Measurements from ENCODE around the gene UBE4A. TPM values are rescaled to one million over a fixed set of nuclear protein-coding genes. Genes with fewer than 3 reads are reported as not detected.
A peak's percentile ranks its signal among the peaks of the same experiment; 100 is the strongest.
"Not testable (repeated sequence)": the region's sequence is repeated elsewhere in the genome, so short reads cannot be mapped to it uniquely, and the experiment has no call there.

UBE4A gene
- total and polyA plus RNA-seq, 2 experiments from 2014 or later: 11.8 to 42.2 TPM

DNA sequence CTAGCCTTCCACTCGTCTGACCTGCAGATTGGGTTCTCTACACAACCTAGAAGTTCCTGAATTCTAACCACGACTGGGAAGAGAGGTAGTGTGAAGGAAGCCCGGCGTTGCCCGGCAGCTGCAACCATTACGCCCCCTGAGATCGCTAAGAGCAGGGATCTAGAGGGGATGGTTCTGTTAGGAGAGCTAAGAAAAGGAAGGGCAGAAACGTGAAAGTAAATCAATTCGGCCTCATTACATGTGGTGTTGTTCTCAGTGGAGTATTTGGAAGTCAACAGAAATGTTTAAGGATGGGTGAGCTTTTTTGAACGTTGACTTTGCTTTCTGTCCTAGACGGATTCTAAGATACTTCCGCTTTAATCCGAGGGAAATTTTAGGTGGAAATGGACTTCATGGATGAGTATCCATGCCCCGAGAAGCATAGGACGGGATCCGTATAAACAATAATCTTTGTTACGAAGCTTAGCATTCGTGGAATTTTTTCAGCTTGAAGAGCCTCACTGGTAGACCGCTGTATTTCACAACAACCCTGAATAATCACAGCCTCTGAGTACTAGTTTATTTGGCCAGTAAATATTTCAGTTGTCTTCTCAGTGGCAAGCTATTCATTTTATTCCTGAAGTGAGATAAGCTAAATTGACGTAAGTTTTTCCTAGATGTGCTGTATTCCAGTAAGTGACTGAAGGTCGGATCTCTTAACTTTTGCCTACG, 42.6 kb downstream of the UBE4A start:
- peak overlapping the region; percentile 28; the same call in 1 of the 2 replicates for H2AFZ ChIP-seq
- H3K9me2 ChIP-seq (ENCODE audit: insufficient read depth): no peaks in the 10 kb centered on the region
- Mint-ChIP-seq H3K36me3 (ENCODE audit: low read depth) (peaks cover 11% of the 10 kb centered on the region), H3K9me3 (no peaks in the 10 kb centered on the region), H3K4me3 (peak overlapping the region; percentile 98), H3K27ac (peak overlapping the region; percentile 99), H3K27me3 (ENCODE audit: insufficient read depth, low read depth, poor library complexity) (peaks cover 5% of the 10 kb centered on the region), H3K4me1 (peaks cover 13% of the 10 kb centered on the region; the same call in 2 of the 3 replicates)
- peaks cover 56% of the 10 kb centered on the region for H3K79me2 ChIP-seq (replicated peaks; ENCODE audit: insufficient read depth)
- H3K27me3 ChIP-seq (ENCODE audit: insufficient read depth): no peaks in the 10 kb centered on the region
- peak; percentile 22 for DNase-seq (ENCODE audit: low spot score)
- TF ChIP-seq, protein P1, sequence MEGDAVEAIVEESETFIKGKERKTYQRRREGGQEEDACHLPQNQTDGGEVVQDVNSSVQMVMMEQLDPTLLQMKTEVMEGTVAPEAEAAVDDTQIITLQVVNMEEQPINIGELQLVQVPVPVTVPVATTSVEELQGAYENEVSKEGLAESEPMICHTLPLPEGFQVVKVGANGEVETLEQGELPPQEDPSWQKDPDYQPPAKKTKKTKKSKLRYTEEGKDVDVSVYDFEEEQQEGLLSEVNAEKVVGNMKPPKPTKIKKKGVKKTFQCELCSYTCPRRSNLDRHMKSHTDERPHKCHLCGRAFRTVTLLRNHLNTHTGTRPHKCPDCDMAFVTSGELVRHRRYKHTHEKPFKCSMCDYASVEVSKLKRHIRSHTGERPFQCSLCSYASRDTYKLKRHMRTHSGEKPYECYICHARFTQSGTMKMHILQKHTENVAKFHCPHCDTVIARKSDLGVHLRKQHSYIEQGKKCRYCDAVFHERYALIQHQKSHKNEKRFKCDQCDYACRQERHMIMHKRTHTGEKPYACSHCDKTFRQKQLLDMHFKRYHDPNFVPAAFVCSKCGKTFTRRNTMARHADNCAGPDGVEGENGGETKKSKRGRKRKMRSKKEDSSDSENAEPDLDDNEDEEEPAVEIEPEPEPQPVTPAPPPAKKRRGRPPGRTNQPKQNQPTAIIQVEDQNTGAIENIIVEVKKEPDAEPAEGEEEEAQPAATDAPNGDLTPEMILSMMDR (conservative IDR thresholded peaks at IDR 0.05; ENCODE audit: low read depth in 2 of 2): 0 out of 4 replicates have a peak, but pooled peaks of 1 of the 2 experiments have one; percentile 7
- TF ChIP-seq EZH2phosphoT487 (IDR thresholded peaks at IDR 0.05; ENCODE audit: unreplicated experiment): no peak
- no peaks in the 10 kb centered on the region; the same call in 1 of the 2 replicates for H3K4me1 ChIP-seq (ENCODE audit: insufficient read depth)
- H3K4me3 ChIP-seq: peak overlapping the region; percentile 89
- peak overlapping the region; percentile 74 for H3K27ac ChIP-seq (ENCODE audit: low read depth)
- peaks cover 19% of the 10 kb centered on the region; the same call in 1 of the 2 replicates for H4K20me1 ChIP-seq (replicated peaks; ENCODE audit: insufficient read depth)
- H3F3A ChIP-seq (replicated peaks; ENCODE audit: low read depth): 0 out of 2 replicates have a peak, but pooled peaks cover 5% of the 10 kb centered on the region
- H3K4me2 ChIP-seq: peak overlapping the region; percentile 76
- no peak; the same call in 2 of the 3 replicates for ATAC-seq
- peaks cover 4% of the 10 kb centered on the region for H3K36me3 ChIP-seq (ENCODE audit: insufficient read depth)

DNA sequence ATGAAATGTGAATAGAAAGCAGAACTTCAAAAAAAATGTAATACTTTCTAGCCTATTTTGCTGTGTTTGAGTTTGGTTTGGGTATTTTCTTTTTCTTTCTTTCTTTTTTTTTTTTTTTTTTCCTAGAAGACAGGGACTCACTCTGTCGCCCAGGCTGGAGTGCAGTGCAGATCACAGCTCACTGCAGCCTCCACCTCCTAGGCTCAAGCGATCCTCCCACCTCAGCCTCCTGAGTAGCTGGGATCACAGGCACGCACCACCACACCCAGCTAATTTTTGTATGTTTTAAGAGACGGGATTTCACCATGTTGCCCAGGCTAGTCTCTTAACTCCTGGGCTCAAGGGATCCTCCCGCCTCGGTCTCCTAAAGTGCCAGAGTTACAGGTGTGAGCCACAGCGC, 43.2 kb downstream of the UBE4A start:
- Mint-ChIP-seq H3K4me3 (peak overlapping the region; percentile 98), H3K36me3 (ENCODE audit: low read depth) (peaks cover 17% of the 10 kb centered on the region), H3K4me1 (peaks cover 13% of the 10 kb centered on the region; the same call in 2 of the 3 replicates), H3K27ac (peak overlapping the region; percentile 49; the same call in 1 of the 2 replicates)
- not testable (repeated sequence) for H3K36me3 ChIP-seq (ENCODE audit: insufficient read depth); H3K9me2 ChIP-seq (ENCODE audit: insufficient read depth); H3K27ac ChIP-seq (ENCODE audit: low read depth); H3K4me1 ChIP-seq (ENCODE audit: insufficient read depth); H3F3A ChIP-seq (replicated peaks; ENCODE audit: low read depth); H3K27me3 Mint-ChIP-seq (ENCODE audit: insufficient read depth, low read depth, poor library complexity); DNase-seq (ENCODE audit: low spot score); H2AFZ ChIP-seq; ATAC-seq; H3K27me3 ChIP-seq (ENCODE audit: insufficient read depth); H3K9me3 Mint-ChIP-seq
- Histone ChIP-seq H3K79me2 (replicated peaks; ENCODE audit: insufficient read depth) (peaks cover 60% of the 10 kb centered on the region), H3K4me2 (peak overlapping the region; percentile 76), H3K4me3 (peak overlapping the region; percentile 89), H4K20me1 (replicated peaks; ENCODE audit: insufficient read depth) (peaks cover 19% of the 10 kb centered on the region; the same call in 1 of the 2 replicates)

DNA sequence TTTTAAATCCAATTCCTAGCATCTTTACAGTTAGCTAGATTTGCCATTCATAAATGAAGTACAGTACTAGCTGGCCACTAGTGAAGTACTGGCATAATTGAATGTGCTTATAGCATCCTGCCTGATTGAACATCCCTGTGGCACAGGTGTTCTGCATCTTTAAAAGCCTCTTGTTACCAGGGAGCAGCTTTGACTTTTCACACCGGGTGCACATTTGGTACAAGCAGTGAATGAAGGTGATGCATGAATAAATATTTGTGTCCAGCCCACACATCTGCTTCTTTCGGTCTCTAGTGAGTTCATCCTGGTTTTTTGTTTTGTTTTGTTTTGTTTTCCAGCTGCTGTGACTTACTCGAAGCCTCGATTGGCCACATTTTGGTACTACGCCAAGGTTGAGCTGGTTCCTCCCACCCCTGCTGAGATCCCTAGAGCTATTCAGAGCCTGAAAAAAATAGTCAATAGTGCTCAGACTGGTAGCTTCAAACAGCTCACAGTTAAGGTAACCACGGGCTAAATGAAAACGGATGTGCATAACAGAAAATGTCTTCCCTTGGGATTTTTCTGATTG, 47.3 kb downstream of the UBE4A start:
- Mint-ChIP-seq H3K9me3 (no peaks in the 10 kb centered on the region), H3K27ac (no peak overlapping the region), H3K4me1 (peaks cover 9% of the 10 kb centered on the region; the same call in 2 of the 3 replicates), H3K27me3 (ENCODE audit: insufficient read depth, low read depth, poor library complexity) (peaks cover 4% of the 10 kb centered on the region), H3K4me3 (no peak overlapping the region), H3K36me3 (ENCODE audit: low read depth) (peaks cover 39% of the 10 kb centered on the region)
- Histone ChIP-seq H3K36me3 (ENCODE audit: insufficient read depth) (peaks cover 9% of the 10 kb centered on the region), H3K9me2 (ENCODE audit: insufficient read depth) (no peaks in the 10 kb centered on the region), H2AFZ (no peak overlapping the region), H3K79me2 (replicated peaks; ENCODE audit: insufficient read depth) (peaks cover 67% of the 10 kb centered on the region), H3K4me2 (no peak overlapping the region), H3K4me3 (no peak overlapping the region), H3K27me3 (ENCODE audit: insufficient read depth) (no peaks in the 10 kb centered on the region), H3F3A (replicated peaks; ENCODE audit: low read depth) (0 out of 2 replicates have a peak, but pooled peaks cover 8% of the 10 kb centered on the region), H3K4me1 (ENCODE audit: insufficient read depth) (no peaks in the 10 kb centered on the region; the same call in 1 of the 2 replicates), H4K20me1 (replicated peaks; ENCODE audit: insufficient read depth) (peaks cover 26% of the 10 kb centered on the region), H3K27ac (ENCODE audit: low read depth) (no peak overlapping the region)
- DNase-seq (ENCODE audit: low spot score): no peak
- no peak for TF ChIP-seq JUNB (IDR thresholded peaks at IDR 0.05; ENCODE audit: unreplicated experiment)
- TF ChIP-seq, protein P2, sequence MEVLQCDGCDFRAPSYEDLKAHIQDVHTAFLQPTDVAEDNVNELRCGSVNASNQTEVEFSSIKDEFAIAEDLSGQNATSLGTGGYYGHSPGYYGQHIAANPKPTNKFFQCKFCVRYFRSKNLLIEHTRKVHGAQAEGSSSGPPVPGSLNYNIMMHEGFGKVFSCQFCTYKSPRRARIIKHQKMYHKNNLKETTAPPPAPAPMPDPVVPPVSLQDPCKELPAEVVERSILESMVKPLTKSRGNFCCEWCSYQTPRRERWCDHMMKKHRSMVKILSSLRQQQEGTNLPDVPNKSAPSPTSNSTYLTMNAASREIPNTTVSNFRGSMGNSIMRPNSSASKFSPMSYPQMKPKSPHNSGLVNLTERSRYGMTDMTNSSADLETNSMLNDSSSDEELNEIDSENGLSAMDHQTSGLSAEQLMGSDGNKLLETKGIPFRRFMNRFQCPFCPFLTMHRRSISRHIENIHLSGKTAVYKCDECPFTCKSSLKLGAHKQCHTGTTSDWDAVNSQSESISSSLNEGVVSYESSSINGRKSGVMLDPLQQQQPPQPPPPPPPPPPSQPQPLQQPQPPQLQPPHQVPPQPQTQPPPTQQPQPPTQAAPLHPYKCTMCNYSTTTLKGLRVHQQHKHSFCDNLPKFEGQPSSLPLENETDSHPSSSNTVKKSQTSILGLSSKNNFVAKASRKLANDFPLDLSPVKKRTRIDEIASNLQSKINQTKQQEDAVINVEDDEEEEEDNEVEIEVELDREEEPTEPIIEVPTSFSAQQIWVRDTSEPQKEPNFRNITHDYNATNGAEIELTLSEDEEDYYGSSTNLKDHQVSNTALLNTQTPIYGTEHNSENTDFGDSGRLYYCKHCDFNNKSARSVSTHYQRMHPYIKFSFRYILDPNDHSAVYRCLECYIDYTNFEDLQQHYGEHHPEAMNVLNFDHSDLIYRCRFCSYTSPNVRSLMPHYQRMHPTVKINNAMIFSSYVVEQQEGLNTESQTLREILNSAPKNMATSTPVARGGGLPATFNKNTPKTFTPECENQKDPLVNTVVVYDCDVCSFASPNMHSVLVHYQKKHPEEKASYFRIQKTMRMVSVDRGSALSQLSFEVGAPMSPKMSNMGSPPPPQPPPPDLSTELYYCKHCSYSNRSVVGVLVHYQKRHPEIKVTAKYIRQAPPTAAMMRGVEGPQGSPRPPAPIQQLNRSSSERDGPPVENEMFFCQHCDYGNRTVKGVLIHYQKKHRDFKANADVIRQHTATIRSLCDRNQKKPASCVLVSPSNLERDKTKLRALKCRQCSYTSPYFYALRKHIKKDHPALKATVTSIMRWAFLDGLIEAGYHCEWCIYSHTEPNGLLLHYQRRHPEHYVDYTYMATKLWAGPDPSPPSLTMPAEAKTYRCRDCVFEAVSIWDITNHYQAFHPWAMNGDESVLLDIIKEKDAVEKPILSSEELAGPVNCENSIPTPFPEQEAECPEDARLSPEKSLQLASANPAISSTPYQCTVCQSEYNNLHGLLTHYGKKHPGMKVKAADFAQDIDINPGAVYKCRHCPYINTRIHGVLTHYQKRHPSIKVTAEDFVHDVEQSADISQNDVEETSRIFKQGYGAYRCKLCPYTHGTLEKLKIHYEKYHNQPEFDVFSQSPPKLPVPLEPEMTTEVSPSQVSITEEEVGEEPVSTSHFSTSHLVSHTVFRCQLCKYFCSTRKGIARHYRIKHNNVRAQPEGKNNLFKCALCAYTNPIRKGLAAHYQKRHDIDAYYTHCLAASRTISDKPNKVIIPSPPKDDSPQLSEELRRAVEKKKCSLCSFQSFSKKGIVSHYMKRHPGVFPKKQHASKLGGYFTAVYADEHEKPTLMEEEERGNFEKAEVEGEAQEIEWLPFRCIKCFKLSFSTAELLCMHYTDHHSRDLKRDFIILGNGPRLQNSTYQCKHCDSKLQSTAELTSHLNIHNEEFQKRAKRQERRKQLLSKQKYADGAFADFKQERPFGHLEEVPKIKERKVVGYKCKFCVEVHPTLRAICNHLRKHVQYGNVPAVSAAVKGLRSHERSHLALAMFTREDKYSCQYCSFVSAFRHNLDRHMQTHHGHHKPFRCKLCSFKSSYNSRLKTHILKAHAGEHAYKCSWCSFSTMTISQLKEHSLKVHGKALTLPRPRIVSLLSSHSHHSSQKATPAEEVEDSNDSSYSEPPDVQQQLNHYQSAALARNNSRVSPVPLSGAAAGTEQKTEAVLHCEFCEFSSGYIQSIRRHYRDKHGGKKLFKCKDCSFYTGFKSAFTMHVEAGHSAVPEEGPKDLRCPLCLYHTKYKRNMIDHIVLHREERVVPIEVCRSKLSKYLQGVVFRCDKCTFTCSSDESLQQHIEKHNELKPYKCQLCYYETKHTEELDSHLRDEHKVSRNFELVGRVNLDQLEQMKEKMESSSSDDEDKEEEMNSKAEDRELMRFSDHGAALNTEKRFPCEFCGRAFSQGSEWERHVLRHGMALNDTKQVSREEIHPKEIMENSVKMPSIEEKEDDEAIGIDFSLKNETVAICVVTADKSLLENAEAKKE (CRISPR knock-in tag; IDR thresholded peaks at IDR 0.05): no peak
- ATAC-seq: no peak
